PC-3 (cell line): ENCODE results near the gene GATC. TPM values are rescaled to one million over a fixed set of nuclear protein-coding genes. Genes with fewer than 3 reads are reported as not detected.
"Not testable (repeated sequence)": the region's sequence is repeated elsewhere in the genome, so short reads cannot be mapped to it uniquely, and the experiment has no call there.

Experiments used
- ATAC-seq: fragments of 200-7000 bp; cut with Tn5 transposase; 2 replicates; pipeline ENCODE4 v1.9.1; 2020; ENCODE audit warnings: mild to moderate bottlenecking, moderate library complexity
- BruUV-seq: library from RNA; stranded (reverse); fragments of 400-500 nt; replicated peaks from 2 replicates; lab custom pipeline; 2021; lab: Mats Ljungman, UMichigan
- CTCF ChIA-PET: fragments of 300-600 bp; sonication (Branson Sonifier 250); formaldehyde crosslinking; loops from one replicate; lab custom pipeline; 2022; ENCODE audit warnings: antibody characterized with exemption; lab: Charles Lee
- POLR2A ChIA-PET: fragments of 300-600 bp; sonication (Branson Sonifier 250); formaldehyde crosslinking; loops from one replicate; lab custom pipeline; 2022; ENCODE audit warnings: antibody characterized with exemption; ENCODE audit not compliant: unreplicated experiment; lab: Charles Lee
- DNase-seq: peaks from one replicate; pipeline ENCODE4 v3.0.0-alpha.2; 2015
- H2AFZ ChIP-seq: fragments of 300-600 bp; sonication (generic); 2 replicates; pipeline ENCODE4 v1.6.0; 2016; ENCODE audit warnings: antibody characterized with exemption, low read length
- H3F3A ChIP-seq: fragments of 300-600 bp; sonication (generic); one replicate; pipeline ENCODE4 v1.6.0; 2017; ENCODE audit warnings: antibody characterized with exemption, low read length, control low read depth, mild to moderate bottlenecking; ENCODE audit not compliant: unreplicated experiment
- H3K27ac ChIP-seq: fragments of 300-600 bp; sonication (generic); 2 replicates; pipeline ENCODE4 v1.5.1; 2016; ENCODE audit warnings: mild to moderate bottlenecking, low read length
- H3K27me3 ChIP-seq: fragments of 300-600 bp; sonication (generic); 2 replicates; pipeline ENCODE4 v1.6.1; 2016; ENCODE audit warnings: low read length, mixed read lengths
- H3K36me3 ChIP-seq: fragments of 300-600 bp; sonication (generic); 2 replicates; pipeline ENCODE4 v1.6.1; 2016; ENCODE audit warnings: low read depth, mixed run types, low read length, mixed read lengths
- H3K4me1 ChIP-seq: fragments of 300-600 bp; sonication (generic); 2 replicates; pipeline ENCODE4 v1.5.1; 2016; ENCODE audit warnings: low read length; ENCODE audit not compliant: insufficient read depth
- H3K4me2 ChIP-seq: fragments of 300-600 bp; sonication (generic); 2 replicates; pipeline ENCODE4 v1.6.0; 2016; ENCODE audit warnings: low read length
- H3K4me3 ChIP-seq: fragments of 300-600 bp; sonication (generic); 2 replicates; pipeline ENCODE4 v1.5.1; 2016; ENCODE audit warnings: mild to moderate bottlenecking, low read length, mixed read lengths
- H3K79me2 ChIP-seq: fragments of 300-600 bp; sonication (generic); 2 replicates; pipeline ENCODE4 v1.6.1; 2017; ENCODE audit warnings: low read length, mixed read lengths
- H3K9ac ChIP-seq: fragments of 300-600 bp; sonication (generic); 2 replicates; pipeline ENCODE4 v1.6.0; 2016; ENCODE audit warnings: mild to moderate bottlenecking, low read length
- H3K9me2 ChIP-seq: fragments of 300-600 bp; sonication (generic); replicated peaks from 2 replicates; pipeline ENCODE4 v1.6.1; 2016; ENCODE audit warnings: mixed run types, low read length, mixed read lengths
- H3K9me3 ChIP-seq: fragments of 300-600 bp; sonication (generic); 2 replicates; pipeline ENCODE4 v1.6.1; 2016; ENCODE audit warnings: low read length, mixed read lengths
- H4K20me1 ChIP-seq: fragments of 300-600 bp; sonication (generic); 2 replicates; pipeline ENCODE4 v1.6.1; 2016; ENCODE audit warnings: low read length, mixed read lengths
- EZH2 ChIP-seq: fragments of 300-600 bp; sonication (generic); IDR thresholded peaks from one replicate; pipeline ENCODE4 v1.6.1; 2017; ENCODE audit warnings: antibody characterized with exemption, mild to moderate bottlenecking, low read length; ENCODE audit not compliant: unreplicated experiment
- EZH2phosphoT487 ChIP-seq: fragments of 300-600 bp; sonication (generic); IDR thresholded peaks from 2 replicates; pipeline ENCODE4 v1.6.1; 2018; ENCODE audit warnings: mild to moderate bottlenecking, antibody characterized with exemption, low read length, borderline replicate concordance
- intact Hi-C: fragments of 100-400 bp; cut with micrococcal nuclease; formaldehyde crosslinking; loops from 2 replicates; pipeline ENCODE4 v1.9.0; 2023
- total RNA-seq: library from RNA; depleted of rRNA; stranded (reverse); fragments of >200 nt; gene quantifications from 2 replicates; pipeline ENCODE4 v1.2.3, GENCODE V29; 2014
- TF ChIP-seq, protein P1 (sequence below): fragments of 300-600 bp; sonication (generic); conservative IDR thresholded peaks from 2 replicates; pipeline ENCODE4 v1.5.1; 2017; ENCODE audit warnings: antibody characterized with exemption, low read depth, mild to moderate bottlenecking, low read length

GATC gene
- total RNA-seq, 1 experiment from 2014 or later: 33.8 TPM

DNA sequence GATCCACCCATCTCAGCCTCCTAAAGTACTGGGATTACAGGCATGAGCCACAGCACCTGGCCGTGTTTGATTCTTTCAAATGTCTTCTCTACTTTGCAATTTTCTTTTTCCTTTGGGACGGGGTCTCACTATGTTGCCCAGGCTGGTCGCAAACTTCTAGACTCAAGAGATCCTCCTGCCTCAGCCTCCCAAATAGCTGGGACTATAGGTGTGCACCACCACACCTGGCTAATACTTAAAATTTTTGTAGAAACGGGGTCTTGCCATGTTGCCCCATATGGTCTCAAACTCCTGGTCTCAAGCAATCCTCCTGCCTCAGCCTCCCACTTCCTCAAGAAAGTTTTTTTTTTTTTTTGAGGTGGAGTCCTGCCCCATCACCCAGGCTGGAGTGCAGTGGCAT is 1.7 kb downstream of the GATC start:
- no peaks in the 10 kb centered on the region for H3K9me2 ChIP-seq
- ATAC-seq (no peak), DNase-seq (no peak)
- peaks cover 23% of the 10 kb centered on the region for H3K4me1 ChIP-seq
- H3K4me3 ChIP-seq: peak overlapping the region; percentile 77
- no TSS peak for BruUV-seq
- H3K4me2 ChIP-seq: peak overlapping the region; percentile 79
- ChIA-PET CTCF (interaction anchor here (0.7 kb wide), 1 partner anchor 454 kb away, joined by 7 read pairs; no protein-coding TSS in a partner anchor), POLR2A (no interaction called here)
- peaks cover 13% of the 10 kb centered on the region; the same call in 1 of the 2 replicates for H4K20me1 ChIP-seq
- H3K27me3 ChIP-seq: no peaks in the 10 kb centered on the region
- TF ChIP-seq, protein P1, sequence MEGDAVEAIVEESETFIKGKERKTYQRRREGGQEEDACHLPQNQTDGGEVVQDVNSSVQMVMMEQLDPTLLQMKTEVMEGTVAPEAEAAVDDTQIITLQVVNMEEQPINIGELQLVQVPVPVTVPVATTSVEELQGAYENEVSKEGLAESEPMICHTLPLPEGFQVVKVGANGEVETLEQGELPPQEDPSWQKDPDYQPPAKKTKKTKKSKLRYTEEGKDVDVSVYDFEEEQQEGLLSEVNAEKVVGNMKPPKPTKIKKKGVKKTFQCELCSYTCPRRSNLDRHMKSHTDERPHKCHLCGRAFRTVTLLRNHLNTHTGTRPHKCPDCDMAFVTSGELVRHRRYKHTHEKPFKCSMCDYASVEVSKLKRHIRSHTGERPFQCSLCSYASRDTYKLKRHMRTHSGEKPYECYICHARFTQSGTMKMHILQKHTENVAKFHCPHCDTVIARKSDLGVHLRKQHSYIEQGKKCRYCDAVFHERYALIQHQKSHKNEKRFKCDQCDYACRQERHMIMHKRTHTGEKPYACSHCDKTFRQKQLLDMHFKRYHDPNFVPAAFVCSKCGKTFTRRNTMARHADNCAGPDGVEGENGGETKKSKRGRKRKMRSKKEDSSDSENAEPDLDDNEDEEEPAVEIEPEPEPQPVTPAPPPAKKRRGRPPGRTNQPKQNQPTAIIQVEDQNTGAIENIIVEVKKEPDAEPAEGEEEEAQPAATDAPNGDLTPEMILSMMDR: no peak
- no peak for TF ChIP-seq EZH2phosphoT487
- no peak for TF ChIP-seq EZH2
- peaks cover 78% of the 10 kb centered on the region for H3K79me2 ChIP-seq
- no peaks in the 10 kb centered on the region for H3K9me3 ChIP-seq
- no peaks in the 10 kb centered on the region for H3F3A ChIP-seq
- H2AFZ ChIP-seq: no peak overlapping the region
- H3K9ac ChIP-seq: no peak overlapping the region
- H3K36me3 ChIP-seq: peaks cover 31% of the 10 kb centered on the region
- intact Hi-C loops: no loop called here
- no peak overlapping the region for H3K27ac ChIP-seq

DNA sequence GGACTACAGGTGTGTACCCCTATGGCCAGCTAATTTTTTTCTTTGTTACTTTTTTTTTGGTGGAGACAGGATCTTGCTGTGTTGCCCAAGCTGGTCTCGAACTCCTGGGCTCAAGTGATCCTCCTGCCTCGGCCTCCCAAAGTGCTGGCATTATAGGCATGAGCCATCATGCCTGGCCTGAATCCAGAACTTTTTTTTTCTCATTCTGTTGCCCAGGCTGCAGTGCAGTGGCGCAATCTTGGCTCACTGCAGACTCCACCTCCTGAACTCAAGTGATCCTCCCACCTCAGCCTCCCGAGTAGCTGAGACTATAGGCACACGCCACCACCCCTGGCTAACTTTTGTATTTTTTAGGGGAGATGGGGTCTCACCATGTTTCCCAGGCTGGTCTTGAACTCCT is 6.3 kb downstream of the GATC start:
- ATAC-seq, H3K9ac ChIP-seq, H3K4me1 ChIP-seq, H3K27ac ChIP-seq, H3K27me3 ChIP-seq, H3K9me2 ChIP-seq, BruUV-seq, H3K4me2 ChIP-seq, H3F3A ChIP-seq, intact Hi-C loops, POLR2A ChIA-PET, H3K4me3 ChIP-seq, H2AFZ ChIP-seq, H3K9me3 ChIP-seq: not testable (repeated sequence)
- CTCF ChIA-PET: interaction anchor here (0.6 kb wide), 1 partner anchor 85 kb away, joined by 3 read pairs; no protein-coding TSS in a partner anchor
- H3K36me3 ChIP-seq: peaks cover 48% of the 10 kb centered on the region
- DNase-seq: peak; percentile 29
- peaks cover 23% of the 10 kb centered on the region for H4K20me1 ChIP-seq
- peaks cover 38% of the 10 kb centered on the region for H3K79me2 ChIP-seq

DNA sequence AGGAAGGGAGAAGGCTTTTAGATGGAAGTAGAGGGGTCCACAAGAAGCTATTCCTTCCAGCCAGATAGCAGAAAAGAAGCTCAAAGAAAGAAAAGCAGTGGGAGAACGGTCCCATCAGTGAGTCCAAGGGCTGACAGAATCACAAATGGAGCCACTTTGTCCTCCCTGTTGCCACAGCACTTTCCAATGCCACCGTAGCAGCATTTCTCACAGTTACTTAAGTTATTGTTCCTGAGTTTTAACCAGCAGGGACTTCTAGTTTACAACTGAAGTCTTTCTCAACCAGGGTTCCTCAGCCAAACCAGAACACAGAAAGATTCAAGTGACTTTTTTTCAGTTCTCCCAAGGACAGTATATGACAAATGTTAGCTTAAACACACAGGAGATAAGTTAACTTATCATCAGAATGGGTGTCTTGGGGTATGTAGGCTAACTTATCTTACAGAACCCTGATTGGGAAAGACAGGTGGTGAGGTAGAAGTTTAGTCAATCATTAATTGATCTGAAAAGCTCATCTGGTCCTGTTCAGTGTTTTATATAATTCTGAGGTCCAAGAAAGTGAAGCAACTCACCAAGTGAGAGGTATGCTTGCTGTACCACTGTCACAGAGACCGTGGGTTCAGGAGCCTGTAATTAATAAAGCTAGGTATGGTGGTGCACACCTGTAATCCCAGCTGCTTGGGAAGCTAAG is 7.0 kb downstream of the GATC start:
- peaks cover 4% of the 10 kb centered on the region for H3F3A ChIP-seq
- H3K4me3 ChIP-seq: no peak overlapping the region
- H3K79me2 ChIP-seq: peaks cover 31% of the 10 kb centered on the region
- TF ChIP-seq EZH2: no peak
- no peak for TF ChIP-seq EZH2phosphoT487
- TF ChIP-seq, protein P1: no peak
- H3K4me2 ChIP-seq: no peak overlapping the region
- no peaks in the 10 kb centered on the region for H3K4me1 ChIP-seq
- no peaks in the 10 kb centered on the region for H3K9me3 ChIP-seq
- H3K36me3 ChIP-seq: peaks cover 49% of the 10 kb centered on the region
- H4K20me1 ChIP-seq: peaks cover 19% of the 10 kb centered on the region
- H3K9me2 ChIP-seq: no peaks in the 10 kb centered on the region
- H3K27ac ChIP-seq: no peak overlapping the region
- BruUV-seq: no TSS peak
- POLR2A ChIA-PET: no interaction called here
- no peaks in the 10 kb centered on the region for H3K27me3 ChIP-seq
- CTCF ChIA-PET: interaction anchor here (0.6 kb wide), 1 partner anchor 84 kb away, joined by 3 read pairs; no protein-coding TSS in a partner anchor
- intact Hi-C loops: no loop called here
- DNase-seq (no peak), ATAC-seq (no peak)
- no peak overlapping the region for H3K9ac ChIP-seq
- no peak overlapping the region for H2AFZ ChIP-seq
